ENCODE results near the gene PLB1. TPM values are rescaled to one million over a fixed set of nuclear protein-coding genes. Genes with fewer than 3 reads are reported as not detected.
A peak's percentile ranks its signal among the peaks of the same experiment; 100 is the strongest.

PLB1 gene
- total RNA-seq, 1 donor from 2014 or later = 2.5 TPM

DNA sequence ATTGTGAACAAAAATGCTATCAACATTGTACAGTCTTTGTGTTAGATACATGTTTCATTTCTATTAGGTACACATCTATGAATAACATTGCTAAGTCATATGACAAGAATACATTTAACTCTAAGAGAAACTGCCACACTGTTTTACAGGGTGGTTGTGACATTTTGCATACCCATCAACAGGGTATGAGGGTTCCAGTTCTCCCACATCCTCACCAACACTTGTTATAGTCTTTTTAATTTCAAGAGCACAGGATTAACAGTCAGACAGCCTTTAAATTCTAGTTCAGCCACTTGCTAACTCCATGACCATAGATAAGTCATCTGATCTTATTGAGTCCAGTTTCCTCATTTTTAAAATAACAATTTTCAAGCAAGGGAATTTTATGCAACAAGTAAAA, 163.3 kb downstream of the PLB1 start:
- no peak overlapping the region for H3K4me3 ChIP-seq
- H3K9me3 ChIP-seq = no peaks in the 10 kb centered on the region
- intact Hi-C loops (cut with DNase I) = no loop called here
- no peak for TF ChIP-seq POLR2AphosphoS5 (IDR thresholded peaks at IDR 0.05; ENCODE audit: insufficient read depth in 1 of 2, low read depth in 1 of 2)
- TF ChIP-seq POLR2A (IDR thresholded peaks at IDR 0.05) = no peak
- TF ChIP-seq, protein P1, sequence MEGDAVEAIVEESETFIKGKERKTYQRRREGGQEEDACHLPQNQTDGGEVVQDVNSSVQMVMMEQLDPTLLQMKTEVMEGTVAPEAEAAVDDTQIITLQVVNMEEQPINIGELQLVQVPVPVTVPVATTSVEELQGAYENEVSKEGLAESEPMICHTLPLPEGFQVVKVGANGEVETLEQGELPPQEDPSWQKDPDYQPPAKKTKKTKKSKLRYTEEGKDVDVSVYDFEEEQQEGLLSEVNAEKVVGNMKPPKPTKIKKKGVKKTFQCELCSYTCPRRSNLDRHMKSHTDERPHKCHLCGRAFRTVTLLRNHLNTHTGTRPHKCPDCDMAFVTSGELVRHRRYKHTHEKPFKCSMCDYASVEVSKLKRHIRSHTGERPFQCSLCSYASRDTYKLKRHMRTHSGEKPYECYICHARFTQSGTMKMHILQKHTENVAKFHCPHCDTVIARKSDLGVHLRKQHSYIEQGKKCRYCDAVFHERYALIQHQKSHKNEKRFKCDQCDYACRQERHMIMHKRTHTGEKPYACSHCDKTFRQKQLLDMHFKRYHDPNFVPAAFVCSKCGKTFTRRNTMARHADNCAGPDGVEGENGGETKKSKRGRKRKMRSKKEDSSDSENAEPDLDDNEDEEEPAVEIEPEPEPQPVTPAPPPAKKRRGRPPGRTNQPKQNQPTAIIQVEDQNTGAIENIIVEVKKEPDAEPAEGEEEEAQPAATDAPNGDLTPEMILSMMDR (IDR thresholded peaks at IDR 0.05) = no peak
- no peak overlapping the region for H3K27ac ChIP-seq
- DNase-seq (ENCODE audit: extremely low spot score in 2 of 2) = no peak
- H3K4me1 ChIP-seq = peaks cover 54% of the 10 kb centered on the region
- H3K36me3 ChIP-seq = no peaks in the 10 kb centered on the region
- no peaks in the 10 kb centered on the region for H3K27me3 ChIP-seq

DNA sequence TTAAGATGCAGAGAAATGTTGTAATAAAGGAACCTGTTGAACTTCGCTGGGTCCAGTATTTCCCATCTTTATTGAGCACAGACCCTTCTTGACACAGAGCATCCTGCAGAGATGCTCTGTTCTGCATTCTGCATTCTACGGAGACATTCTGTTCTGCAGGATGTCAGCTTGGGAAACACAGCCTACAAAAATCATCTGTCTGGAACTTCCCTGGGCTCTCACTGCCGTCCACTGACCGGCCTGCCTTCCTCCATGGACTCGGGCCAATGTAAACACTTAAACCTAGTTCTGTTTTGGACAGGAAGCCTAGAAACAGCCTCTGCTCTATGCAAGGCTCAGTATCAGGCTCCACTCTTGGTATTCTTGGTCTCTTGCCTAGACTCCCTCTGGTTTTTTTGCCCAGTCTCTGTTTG, 165.7 kb downstream of the PLB1 start:
- DNase-seq (ENCODE audit: extremely low spot score in 2 of 2) = peak in 1 of 2 donors; percentile 95
- intact Hi-C loops (cut with DNase I) = loop anchor here (2.0 to 5.0 kb wide), 2 partner anchors 64 to 89 kb away; partner anchors contain the start of gene PPP1CB
- H3K27me3 ChIP-seq = no peaks in the 10 kb centered on the region
- TF ChIP-seq, protein P1 (IDR thresholded peaks at IDR 0.05) = no peak
- peak; percentile 41 to 78 for TF ChIP-seq POLR2AphosphoS5 (IDR thresholded peaks at IDR 0.05; ENCODE audit: insufficient read depth in 1 of 2, low read depth in 1 of 2)
- H3K36me3 ChIP-seq = no peaks in the 10 kb centered on the region
- H3K4me1 ChIP-seq = peaks cover 71% of the 10 kb centered on the region
- H3K27ac ChIP-seq = peak overlapping the region; percentile 86
- no peak overlapping the region for H3K4me3 ChIP-seq
- H3K9me3 ChIP-seq = no peaks in the 10 kb centered on the region

- Histone ChIP-seq H3K9me3 (no peaks in the 10 kb centered on the region), H3K27me3 (no peaks in the 10 kb centered on the region), H3K4me3 (no peak overlapping the region), H3K27ac (peak overlapping the region; percentile 86), H3K36me3 (no peaks in the 10 kb centered on the region), H3K4me1 (peaks cover 71% of the 10 kb centered on the region)
- intact Hi-C loops (cut with DNase I) = loop anchor here (5.0 kb wide), 1 partner anchor 65 kb away; no protein-coding TSS in a partner anchor
- DNase-seq (ENCODE audit: extremely low spot score in 2 of 2) = no peak
- no peak for TF ChIP-seq POLR2AphosphoS5 (IDR thresholded peaks at IDR 0.05; ENCODE audit: insufficient read depth in 1 of 2, low read depth in 1 of 2)
- TF ChIP-seq, protein P1 (IDR thresholded peaks at IDR 0.05) = no peak
- no peak for TF ChIP-seq POLR2A (IDR thresholded peaks at IDR 0.05)
These were observed 166.2 kb downstream of the PLB1 start for GRCh38 chr2:28662044-28662443.

DNA sequence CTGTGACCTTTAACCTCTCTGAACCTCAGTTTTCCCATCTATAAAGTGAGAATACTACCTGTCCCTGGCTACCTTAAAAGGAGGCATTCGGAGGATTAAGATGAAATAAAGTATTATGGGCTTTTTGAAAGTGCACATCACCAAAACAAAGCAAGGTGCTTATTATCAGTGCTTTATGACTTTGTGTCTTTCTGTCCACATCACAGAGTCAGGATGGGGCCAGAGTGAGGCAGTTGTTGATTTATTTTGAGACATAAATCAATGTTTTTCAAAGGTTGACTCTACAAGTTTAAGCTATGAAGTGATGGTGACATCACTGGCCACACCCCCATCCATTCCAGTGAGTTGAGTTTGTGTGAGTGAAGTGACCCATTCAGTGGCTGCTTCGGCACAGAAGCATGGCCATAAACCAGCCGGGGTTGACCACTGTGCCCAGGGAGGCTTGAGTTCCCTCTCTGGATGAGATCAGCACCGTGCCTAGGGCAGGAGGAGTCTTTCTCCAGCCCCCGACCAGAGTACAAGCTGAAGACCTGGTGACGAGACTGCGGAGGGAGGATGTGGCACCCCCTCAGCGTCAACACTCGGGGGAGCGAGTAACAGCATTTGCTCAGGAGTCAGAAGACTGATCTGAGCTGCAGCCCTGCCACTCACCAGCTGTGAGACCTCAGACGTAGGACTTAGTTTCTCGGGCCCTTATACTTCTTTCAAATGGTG, 166.8 kb downstream of the PLB1 start:
- Histone ChIP-seq H3K36me3 (no peaks in the 10 kb centered on the region), H3K4me3 (no peak overlapping the region), H3K27me3 (no peaks in the 10 kb centered on the region), H3K9me3 (no peaks in the 10 kb centered on the region), H3K4me1 (peaks cover 66% of the 10 kb centered on the region), H3K27ac (peak overlapping the region; percentile 86)
- no peak for DNase-seq (ENCODE audit: extremely low spot score in 2 of 2)
- intact Hi-C loops (cut with DNase I) = loop anchor here (5.0 kb wide), 1 partner anchor 65 kb away; no protein-coding TSS in a partner anchor
- TF ChIP-seq POLR2AphosphoS5 (IDR thresholded peaks at IDR 0.05; ENCODE audit: insufficient read depth in 1 of 2, low read depth in 1 of 2) (peak in 1 of 2 donors; percentile 68), POLR2A (IDR thresholded peaks at IDR 0.05) (no peak)

GRCh38 chr2:28663359-28663758, 167.5 kb downstream of the PLB1 start:
- no peaks in the 10 kb centered on the region for H3K9me3 ChIP-seq
- DNase-seq (ENCODE audit: extremely low spot score in 2 of 2) = no peak
- intact Hi-C loops (cut with DNase I) = loop anchor here (5.0 kb wide), 1 partner anchor 66 kb away; no protein-coding TSS in a partner anchor
- H3K27ac ChIP-seq = peak overlapping the region; percentile 86
- no peaks in the 10 kb centered on the region for H3K27me3 ChIP-seq
- no peak overlapping the region for H3K4me3 ChIP-seq
- H3K36me3 ChIP-seq = no peaks in the 10 kb centered on the region
- H3K4me1 ChIP-seq = peaks cover 59% of the 10 kb centered on the region
- TF ChIP-seq, protein P1 (IDR thresholded peaks at IDR 0.05) = no peak
- no peak for TF ChIP-seq POLR2AphosphoS5 (IDR thresholded peaks at IDR 0.05; ENCODE audit: insufficient read depth in 1 of 2, low read depth in 1 of 2)
